H9 (cell line): ENCODE measurements around the gene OR2L3. TPM values are rescaled to one million over a fixed set of nuclear protein-coding genes. Genes with fewer than 3 reads are reported as not detected.

Experiments
- DNase-seq: peaks from one replicate; pipeline ENCODE4 v3.0.0-alpha.2; 2017
- H2AFZ ChIP-seq: one replicate; pipeline ENCODE4 v1.6.1; 2013; ENCODE audit warnings: mild to moderate bottlenecking, low read length, control low read depth, moderate library complexity
- H2AK5ac ChIP-seq: 2 replicates; pipeline ENCODE4 v1.6.1; 2013; ENCODE audit warnings: low read length, control low read depth, mixed read lengths; ENCODE audit not compliant: insufficient read length
- H2BK120ac ChIP-seq: one replicate; pipeline ENCODE4 v1.6.1; 2013; ENCODE audit warnings: low read depth, mild to moderate bottlenecking, low read length, control low read depth, inconsistent platforms; ENCODE audit not compliant: poor library complexity, severe bottlenecking
- H2BK12ac ChIP-seq: 2 replicates; pipeline ENCODE4 v1.6.1; 2013; ENCODE audit warnings: low read length, control low read depth, mixed read lengths, low read depth; ENCODE audit not compliant: insufficient read length
- H2BK15ac ChIP-seq: 2 replicates; pipeline ENCODE4 v1.6.1; 2013; ENCODE audit warnings: low read depth, low read length, control low read depth
- H2BK20ac ChIP-seq: one replicate; pipeline ENCODE4 v1.6.1; 2013; ENCODE audit warnings: low read depth, mild to moderate bottlenecking, low read length, control low read depth, inconsistent platforms; ENCODE audit not compliant: poor library complexity, severe bottlenecking
- H2BK5ac ChIP-seq: 2 replicates; pipeline ENCODE4 v1.6.1; 2013; ENCODE audit warnings: low read length, control low read depth, mixed read lengths; ENCODE audit not compliant: insufficient read length
- H3K14ac ChIP-seq: 2 replicates; pipeline ENCODE4 v1.6.1; 2013; ENCODE audit warnings: low read length, control low read depth; ENCODE audit not compliant: insufficient read depth
- H3K18ac ChIP-seq: 2 replicates; pipeline ENCODE4 v1.6.1; 2013; ENCODE audit warnings: low read depth, mild to moderate bottlenecking, mixed read lengths, low read length, control low read depth; ENCODE audit not compliant: insufficient read length
- H3K23ac ChIP-seq: 2 replicates; pipeline ENCODE4 v1.6.1; 2013; ENCODE audit warnings: low read length, control low read depth, mixed read lengths, low read depth; ENCODE audit not compliant: insufficient read length
- H3K23me2 ChIP-seq: 2 replicates; pipeline ENCODE4 v1.6.1; 2013; ENCODE audit warnings: low read depth, mild to moderate bottlenecking, mixed read lengths, low read length, control low read depth; ENCODE audit not compliant: insufficient read length, poor library complexity, severe bottlenecking
- H3K27ac ChIP-seq: 2 replicates; pipeline ENCODE4 v1.5.1; 2013; ENCODE audit warnings: low read length, control low read depth, mixed read lengths, low read depth; ENCODE audit not compliant: insufficient read length
- H3K27me3 ChIP-seq: 2 replicates; pipeline ENCODE4 v1.6.1; 2013; ENCODE audit warnings: low read length, control low read depth, inconsistent platforms; ENCODE audit not compliant: insufficient read depth
- H3K4ac ChIP-seq: 2 replicates; pipeline ENCODE4 v1.6.1; 2013; ENCODE audit warnings: low read depth, mild to moderate bottlenecking, control low read depth, inconsistent platforms, low read length, moderate library complexity
- H3K4me1 ChIP-seq: 2 replicates; pipeline ENCODE4 v1.6.1; 2013; ENCODE audit warnings: low read length, control low read depth, inconsistent platforms; ENCODE audit not compliant: insufficient read depth
- H3K4me2 ChIP-seq: 2 replicates; pipeline ENCODE4 v1.6.1; 2013; ENCODE audit warnings: low read length, control low read depth, mixed read lengths; ENCODE audit not compliant: insufficient read length, insufficient read depth
- H3K56ac ChIP-seq: 2 replicates; pipeline ENCODE4 v1.6.1; 2013; ENCODE audit warnings: low read depth, mild to moderate bottlenecking, mixed read lengths, low read length, control low read depth; ENCODE audit not compliant: insufficient read length
- H3K79me1 ChIP-seq: 2 replicates; pipeline ENCODE4 v1.6.1; 2013; ENCODE audit warnings: low read depth, mild to moderate bottlenecking, moderate library complexity, low read length, control low read depth, inconsistent platforms; ENCODE audit not compliant: insufficient read depth, poor library complexity, severe bottlenecking
- H3K79me2 ChIP-seq: 2 replicates; pipeline ENCODE4 v1.6.1; 2013; ENCODE audit warnings: low read length, control low read depth, inconsistent platforms; ENCODE audit not compliant: insufficient read depth
- H3K9ac ChIP-seq: 2 replicates; pipeline ENCODE4 v1.6.1; 2013; ENCODE audit warnings: low read length, control low read depth, mixed read lengths; ENCODE audit not compliant: insufficient read length; ENCODE audit errors: extremely low read depth
- H3K9me3 ChIP-seq: one replicate; pipeline ENCODE4 v1.6.1; 2013; ENCODE audit warnings: low read depth, low read length, inconsistent platforms; ENCODE audit not compliant: control insufficient read depth
- H3T11ph ChIP-seq: one replicate; pipeline ENCODE4 v1.6.1; 2013; ENCODE audit warnings: mild to moderate bottlenecking, low read length, control low read depth, inconsistent platforms
- H4K20me1 ChIP-seq: one replicate; pipeline ENCODE4 v1.6.1; 2013; ENCODE audit not compliant: control insufficient read depth, insufficient read length, insufficient read depth
- H4K5ac ChIP-seq: 2 replicates; pipeline ENCODE4 v1.6.1; 2013; ENCODE audit warnings: low read depth, mild to moderate bottlenecking, mixed read lengths, low read length, control low read depth; ENCODE audit not compliant: insufficient read length
- H4K8ac ChIP-seq: replicated peaks from 2 replicates; pipeline ENCODE4 v1.6.1; 2013; ENCODE audit warnings: low read length, control low read depth, mixed read lengths, low read depth; ENCODE audit not compliant: insufficient read length
- H4K91ac ChIP-seq: 2 replicates; pipeline ENCODE4 v1.6.1; 2013; ENCODE audit warnings: low read depth, mild to moderate bottlenecking, moderate library complexity, mixed read lengths, low read length, control low read depth; ENCODE audit not compliant: insufficient read length
- H3K27ac Mint-ChIP-seq, 3 experiments: 2 replicates in 2 of 3; 3 replicates in 1 of 3; pipeline ENCODE4 v1.8.0; 2020 to 2021; ENCODE audit warnings: mixed read lengths in 3 of 3, mild to moderate bottlenecking in 1 of 3, moderate library complexity in 1 of 3
- H3K27me3 Mint-ChIP-seq: 2 replicates; pipeline ENCODE4 v1.8.0; 2021; ENCODE audit warnings: low read depth, mild to moderate bottlenecking, moderate library complexity, mixed read lengths
- H3K36me3 Mint-ChIP-seq, 3 experiments: 2 replicates in 2 of 3; 3 replicates in 1 of 3; pipeline ENCODE4 v1.8.0; 2020 to 2021; ENCODE audit warnings: low read depth in 3 of 3, mixed read lengths in 3 of 3; ENCODE audit not compliant: insufficient read depth in 1 of 3
- H3K4me1 Mint-ChIP-seq, 2 experiments: 2 replicates each; pipeline ENCODE4 v1.8.0; 2020; ENCODE audit warnings: mixed read lengths in 2 of 2
- H3K4me3 Mint-ChIP-seq, 2 experiments: 2 replicates in 1 of 2; 3 replicates in 1 of 2; pipeline ENCODE4 v1.8.0; 2020 to 2021; ENCODE audit warnings: mild to moderate bottlenecking in 2 of 2, mixed read lengths in 2 of 2, moderate library complexity in 1 of 2
- H3K9me3 Mint-ChIP-seq, 2 experiments: 2 replicates in 1 of 2; 3 replicates in 1 of 2; pipeline ENCODE4 v1.8.0; 2020; ENCODE audit warnings: mild to moderate bottlenecking in 2 of 2, mixed read lengths in 2 of 2, moderate library complexity in 1 of 2
- CTCF ChIP-seq: fragments of 200-600 bp; sonication (generic); conservative IDR thresholded peaks from 3 replicates; pipeline ENCODE4 v1.8.0; 2021; ENCODE audit warnings: antibody characterized with exemption, mild to moderate bottlenecking
- WGBS: extraction: QIAGEN DNeasy Blood & Tissue Kit; methylation state at CpG from one replicate; pipeline ENCODE4 v1.1.7; 2013; ENCODE audit warnings: missing lambda C conversion rate, low lambda C conversion rate, mixed read lengths; ENCODE audit not compliant: insufficient read length; ENCODE audit errors: extremely low coverage; 5-methylcytosine and 5-hydroxymethylcytosine counted together
- total RNA-seq: library from RNA; stranded (reverse); gene quantifications from 2 replicates; pipeline ENCODE4 v1.2.1, GENCODE V29; 2021

The OR2L3 gene
- total RNA-seq, 1 experiment from 2014 or later: not detected

- no peak overlapping the region for H3K27ac Mint-ChIP-seq
- Histone ChIP-seq H3K4me2 (no peak overlapping the region), H2BK12ac (no peak overlapping the region), H3K4ac (no peak overlapping the region), H3K56ac (no peak overlapping the region), H3K27ac (no peak overlapping the region), H3K4me1 (no peaks in the 10 kb centered on the region), H2AFZ (no peak overlapping the region), H3K9ac (no peak overlapping the region), H4K91ac (no peak overlapping the region), H2BK15ac (no peak overlapping the region), H3K14ac (no peak overlapping the region), H3K23ac (no peak overlapping the region), H3K18ac (no peak overlapping the region), H3K27me3 (no peaks in the 10 kb centered on the region), H2BK5ac (no peak overlapping the region), H4K5ac (no peak overlapping the region), H2BK20ac (no peak overlapping the region), H2BK120ac (no peak overlapping the region), H2AK5ac (no peak overlapping the region), H4K20me1 (no peaks in the 10 kb centered on the region), H3T11ph (no peak overlapping the region), H3K79me2 (no peaks in the 10 kb centered on the region), H4K8ac (no peak overlapping the region), H3K23me2 (no peaks in the 10 kb centered on the region), H3K79me1 (no peaks in the 10 kb centered on the region), H3K9me3 (peaks cover 50% of the 10 kb centered on the region)
- H3K36me3 Mint-ChIP-seq: peaks cover 0 to 27% (median 8%) of the 10 kb centered on the region in 3 experiments; a peak in 5 of 7 replicates
- no peaks in the 10 kb centered on the region for H3K4me1 Mint-ChIP-seq
- TF ChIP-seq CTCF: no peak
- DNase-seq: no peak
- peaks cover 82 to 87% of the 10 kb centered on the region in 2 experiments for H3K9me3 Mint-ChIP-seq
- H3K27me3 Mint-ChIP-seq: no peaks in the 10 kb centered on the region; the same call in 1 of the 2 replicates
- H3K4me3 Mint-ChIP-seq: no peak overlapping the region
- no CpG with 5 or more reads among the region's 3 CpGs for WGBS
These were observed 37.0 kb upstream of the OR2L3 start for GRCh38 chr1:248009681-248010080.
